ENCODE measurements around the gene CLRN3.
A peak's percentile ranks its signal among the peaks of the same experiment; 100 is the strongest.

The CLRN3 gene

GRCh38 chr10:127921075-127921752, 28.5 kb upstream of the CLRN3 start:
- no peak overlapping the region for H2BK120ac ChIP-seq (ENCODE audit: low read depth, low read length)
- no peaks in the 10 kb centered on the region for H3K36me3 ChIP-seq (replicated peaks in 1 of 2; ENCODE audit: control insufficient read depth in 2 of 2, insufficient read depth in 2 of 2, low read length in 2 of 2)
- H2BK15ac ChIP-seq (ENCODE audit: low read length) = no peak overlapping the region
- H3K4ac ChIP-seq (ENCODE audit: low read length) = no peak overlapping the region
- H2AK5ac ChIP-seq (ENCODE audit: low read depth, low read length) = no peak overlapping the region
- no peak overlapping the region for H4K8ac ChIP-seq (ENCODE audit: low read depth, low read length)
- WGBS, 2 donors (ENCODE audit: extremely low coverage in 2 of 2, insufficient read length in 2 of 2, insufficient replicate concordance in 1 of 2) = no CpG with 5 or more reads among the region's 11 CpGs
- no peak overlapping the region for H4K91ac ChIP-seq (ENCODE audit: low read depth, low read length, poor library complexity)
- no peaks in the 10 kb centered on the region for H3K27me3 ChIP-seq (ENCODE audit: control insufficient read depth in 3 of 3, insufficient read depth in 3 of 3, low read depth in 1 of 3, low read length in 3 of 3)
- H2BK12ac ChIP-seq (ENCODE audit: low read length) = no peak overlapping the region
- DNase-seq (ENCODE audit: low spot score) = no peak
- H2BK5ac ChIP-seq (ENCODE audit: low read length) = peak overlapping the region; percentile 30
- no peak overlapping the region for H2AFZ ChIP-seq (ENCODE audit: low read length)
- H3K9ac ChIP-seq (ENCODE audit: low read depth, low read length, poor library complexity) = no peak overlapping the region
- no peak overlapping the region for H3K4me3 ChIP-seq (ENCODE audit: low read length in 2 of 2)
- peaks cover 0 to 6% of the 10 kb centered on the region in 2 donors for H3K4me1 ChIP-seq (ENCODE audit: control insufficient read depth in 2 of 2, insufficient read depth in 1 of 2, low read depth in 1 of 2, low read length in 2 of 2)
- no peak overlapping the region for H3K27ac ChIP-seq (replicated peaks; ENCODE audit: low read length)
- peak overlapping the region; percentile 53 for H3K18ac ChIP-seq (ENCODE audit: low read length)
- H3K9me3 ChIP-seq (replicated peaks in 1 of 2; ENCODE audit: control insufficient read depth in 2 of 2, insufficient read depth in 1 of 2, low read depth in 1 of 2, low read length in 2 of 2) = no peaks in the 10 kb centered on the region
- no peaks in the 10 kb centered on the region for H3K79me1 ChIP-seq (ENCODE audit: low read depth, low read length)
- no peak overlapping the region for H3K23ac ChIP-seq (ENCODE audit: low read depth, low read length, poor library complexity)
- no peak overlapping the region for H3K4me2 ChIP-seq (ENCODE audit: insufficient read depth, low read length, poor library complexity, severe bottlenecking)
- H3K14ac ChIP-seq (ENCODE audit: low read length) = no peak overlapping the region

- H3K36me3 ChIP-seq (replicated peaks in 1 of 2; ENCODE audit: control insufficient read depth in 2 of 2, insufficient read depth in 2 of 2, low read length in 2 of 2) = no peaks in the 10 kb centered on the region
- H4K8ac ChIP-seq (ENCODE audit: low read depth, low read length) = no peak overlapping the region
- no peaks in the 10 kb centered on the region for H3K79me1 ChIP-seq (ENCODE audit: low read depth, low read length)
- H2BK5ac ChIP-seq (ENCODE audit: low read length) = no peak overlapping the region
- WGBS, 2 donors (ENCODE audit: extremely low coverage in 2 of 2, insufficient read length in 2 of 2, insufficient replicate concordance in 1 of 2) = no CpG with 5 or more reads among the region's 11 CpGs
- H3K9me3 ChIP-seq (replicated peaks in 1 of 2; ENCODE audit: control insufficient read depth in 2 of 2, insufficient read depth in 1 of 2, low read depth in 1 of 2, low read length in 2 of 2) = no peaks in the 10 kb centered on the region
- H3K9ac ChIP-seq (ENCODE audit: low read depth, low read length, poor library complexity) = no peak overlapping the region
- H3K18ac ChIP-seq (ENCODE audit: low read length) = no peak overlapping the region
- no peak overlapping the region for H2BK15ac ChIP-seq (ENCODE audit: low read length)
- H2BK120ac ChIP-seq (ENCODE audit: low read depth, low read length) = no peak overlapping the region
- no peak overlapping the region for H3K14ac ChIP-seq (ENCODE audit: low read length)
- no peak overlapping the region for H3K4me3 ChIP-seq (ENCODE audit: low read length in 2 of 2)
- H2BK12ac ChIP-seq (ENCODE audit: low read length) = no peak overlapping the region
- peak overlapping the region; percentile 11 for H2AK5ac ChIP-seq (ENCODE audit: low read depth, low read length)
- H3K23ac ChIP-seq (ENCODE audit: low read depth, low read length, poor library complexity) = peak overlapping the region; percentile 14
- no peak overlapping the region for H3K4ac ChIP-seq (ENCODE audit: low read length)
- H3K27me3 ChIP-seq (ENCODE audit: control insufficient read depth in 3 of 3, insufficient read depth in 3 of 3, low read depth in 1 of 3, low read length in 3 of 3) = no peaks in the 10 kb centered on the region
- H4K91ac ChIP-seq (ENCODE audit: low read depth, low read length, poor library complexity) = no peak overlapping the region
- no peak overlapping the region for H3K27ac ChIP-seq (replicated peaks; ENCODE audit: low read length)
- H2AFZ ChIP-seq (ENCODE audit: low read length) = no peak overlapping the region
- no peak overlapping the region for H3K4me2 ChIP-seq (ENCODE audit: insufficient read depth, low read length, poor library complexity, severe bottlenecking)
- peaks cover 0 to 4% of the 10 kb centered on the region in 2 donors for H3K4me1 ChIP-seq (ENCODE audit: control insufficient read depth in 2 of 2, insufficient read depth in 1 of 2, low read depth in 1 of 2, low read length in 2 of 2)
- no peak for DNase-seq (ENCODE audit: low spot score)
Measured at GRCh38 chr10:127920306-127921074, 27.7 kb upstream of the CLRN3 start.

GRCh38 chr10:127919418-127920271, 26.9 kb upstream of the CLRN3 start:
- H4K91ac ChIP-seq (ENCODE audit: low read depth, low read length, poor library complexity) = no peak overlapping the region
- H3K4me2 ChIP-seq (ENCODE audit: insufficient read depth, low read length, poor library complexity, severe bottlenecking) = no peak overlapping the region
- H3K4me1 ChIP-seq (ENCODE audit: control insufficient read depth in 2 of 2, insufficient read depth in 1 of 2, low read depth in 1 of 2, low read length in 2 of 2) = no peaks in the 10 kb centered on the region
- H2BK15ac ChIP-seq (ENCODE audit: low read length) = no peak overlapping the region
- WGBS, 2 donors (ENCODE audit: extremely low coverage in 2 of 2, insufficient read length in 2 of 2, insufficient replicate concordance in 1 of 2) = no CpG with 5 or more reads among the region's 12 CpGs
- peak overlapping the region; percentile 77 for H3K23ac ChIP-seq (ENCODE audit: low read depth, low read length, poor library complexity)
- no peak overlapping the region for H2BK120ac ChIP-seq (ENCODE audit: low read depth, low read length)
- H2BK5ac ChIP-seq (ENCODE audit: low read length) = no peak overlapping the region
- H3K4me3 ChIP-seq (ENCODE audit: low read length in 2 of 2) = no peak overlapping the region
- H2AK5ac ChIP-seq (ENCODE audit: low read depth, low read length) = peak overlapping the region; percentile 52
- no peak overlapping the region for H3K18ac ChIP-seq (ENCODE audit: low read length)
- H2BK12ac ChIP-seq (ENCODE audit: low read length) = no peak overlapping the region
- no peaks in the 10 kb centered on the region for H3K27me3 ChIP-seq (ENCODE audit: control insufficient read depth in 3 of 3, insufficient read depth in 3 of 3, low read depth in 1 of 3, low read length in 3 of 3)
- H2AFZ ChIP-seq (ENCODE audit: low read length) = no peak overlapping the region
- H3K14ac ChIP-seq (ENCODE audit: low read length) = no peak overlapping the region
- DNase-seq (ENCODE audit: low spot score) = no peak
- H3K4ac ChIP-seq (ENCODE audit: low read length) = no peak overlapping the region
- no peaks in the 10 kb centered on the region for H3K79me1 ChIP-seq (ENCODE audit: low read depth, low read length)
- no peak overlapping the region for H4K8ac ChIP-seq (ENCODE audit: low read depth, low read length)
- H3K27ac ChIP-seq (replicated peaks; ENCODE audit: low read length) = no peak overlapping the region
- H3K9ac ChIP-seq (ENCODE audit: low read depth, low read length, poor library complexity) = no peak overlapping the region
- H3K9me3 ChIP-seq (replicated peaks in 1 of 2; ENCODE audit: control insufficient read depth in 2 of 2, insufficient read depth in 1 of 2, low read depth in 1 of 2, low read length in 2 of 2) = no peaks in the 10 kb centered on the region
- H3K36me3 ChIP-seq (replicated peaks in 1 of 2; ENCODE audit: control insufficient read depth in 2 of 2, insufficient read depth in 2 of 2, low read length in 2 of 2) = no peaks in the 10 kb centered on the region

GRCh38 chr10:127918572-127918971, 25.8 kb upstream of the CLRN3 start:
- Histone ChIP-seq H4K8ac (ENCODE audit: low read depth, low read length) (no peak overlapping the region), H3K4ac (ENCODE audit: low read length) (no peak overlapping the region), H3K9ac (ENCODE audit: low read depth, low read length, poor library complexity) (no peak overlapping the region), H2AK5ac (ENCODE audit: low read depth, low read length) (no peak overlapping the region), H2AFZ (ENCODE audit: low read length) (no peak overlapping the region), H2BK15ac (ENCODE audit: low read length) (no peak overlapping the region), H3K27ac (replicated peaks; ENCODE audit: low read length) (no peak overlapping the region), H3K27me3 (ENCODE audit: control insufficient read depth in 3 of 3, insufficient read depth in 3 of 3, low read depth in 1 of 3, low read length in 3 of 3) (no peaks in the 10 kb centered on the region), H4K91ac (ENCODE audit: low read depth, low read length, poor library complexity) (no peak overlapping the region), H2BK5ac (ENCODE audit: low read length) (no peak overlapping the region), H3K4me2 (ENCODE audit: insufficient read depth, low read length, poor library complexity, severe bottlenecking) (no peak overlapping the region), H3K18ac (ENCODE audit: low read length) (peak overlapping the region; percentile 52), H2BK12ac (ENCODE audit: low read length) (no peak overlapping the region), H3K14ac (ENCODE audit: low read length) (no peak overlapping the region), H3K9me3 (replicated peaks in 1 of 2; ENCODE audit: control insufficient read depth in 2 of 2, insufficient read depth in 1 of 2, low read depth in 1 of 2, low read length in 2 of 2) (no peaks in the 10 kb centered on the region), H2BK120ac (ENCODE audit: low read depth, low read length) (no peak overlapping the region), H3K4me1 (ENCODE audit: control insufficient read depth in 2 of 2, insufficient read depth in 1 of 2, low read depth in 1 of 2, low read length in 2 of 2) (no peaks in the 10 kb centered on the region), H3K23ac (ENCODE audit: low read depth, low read length, poor library complexity) (no peak overlapping the region), H3K36me3 (replicated peaks in 1 of 2; ENCODE audit: control insufficient read depth in 2 of 2, insufficient read depth in 2 of 2, low read length in 2 of 2) (no peaks in the 10 kb centered on the region), H3K4me3 (ENCODE audit: low read length in 2 of 2) (no peak overlapping the region), H3K79me1 (ENCODE audit: low read depth, low read length) (no peaks in the 10 kb centered on the region)
- WGBS, 2 donors (ENCODE audit: extremely low coverage in 2 of 2, insufficient read length in 2 of 2, insufficient replicate concordance in 1 of 2) = no CpG with 5 or more reads among the region's 5 CpGs
- no peak for DNase-seq (ENCODE audit: low spot score)
